Mesenchymal stem cell (in vitro differentiated cells and primary cell): ENCODE data around the gene CIDEA.
"Not testable (repeated sequence)": the region's sequence is repeated elsewhere in the genome, so short reads cannot be mapped to it uniquely, and the experiment has no call there.

Experiments
- DNase-seq: peaks from one replicate; pipeline ENCODE4 v3.0.0-alpha.2; 2013
- H2AFZ ChIP-seq: one replicate; pipeline ENCODE4 v1.6.1; 2013; ENCODE audit warnings: low read depth, mild to moderate bottlenecking, control low read depth, inconsistent platforms, low read length, moderate library complexity
- H2AK5ac ChIP-seq: 2 replicates; pipeline ENCODE4 v1.6.1; 2013; ENCODE audit warnings: low read length, moderate library complexity, mild to moderate bottlenecking, inconsistent platforms; ENCODE audit not compliant: severe bottlenecking
- H2BK120ac ChIP-seq: one replicate; pipeline ENCODE4 v1.6.1; 2013; ENCODE audit warnings: low read depth, mild to moderate bottlenecking, inconsistent platforms, low read length, moderate library complexity
- H2BK12ac ChIP-seq, 2 experiments: one replicate each; pipeline ENCODE4 v1.6.1; 2013; ENCODE audit warnings: inconsistent platforms in 2 of 2, low read length in 2 of 2, mild to moderate bottlenecking in 2 of 2, moderate library complexity in 2 of 2, control low read depth in 1 of 2
- H2BK15ac ChIP-seq: one replicate; pipeline ENCODE4 v1.6.1; 2013; ENCODE audit warnings: mild to moderate bottlenecking, low read depth, inconsistent platforms; ENCODE audit not compliant: poor library complexity, severe bottlenecking
- H2BK5ac ChIP-seq: 2 replicates; pipeline ENCODE4 v1.6.1; 2013; ENCODE audit warnings: low read depth, mild to moderate bottlenecking, low read length, control low read depth, inconsistent platforms; ENCODE audit not compliant: poor library complexity, severe bottlenecking
- H3K14ac ChIP-seq, 2 experiments: one replicate each; pipeline ENCODE4 v1.6.1; 2013; ENCODE audit warnings: inconsistent platforms in 2 of 2, low read length in 2 of 2, control low read depth in 1 of 2, mild to moderate bottlenecking in 1 of 2, moderate library complexity in 1 of 2
- H3K18ac ChIP-seq, 2 experiments: one replicate each; pipeline ENCODE4 v1.6.1; 2013; ENCODE audit warnings: inconsistent platforms in 2 of 2, low read length in 2 of 2, control low read depth in 1 of 2, low read depth in 1 of 2, mild to moderate bottlenecking in 1 of 2
- H3K23ac ChIP-seq, 2 experiments: one replicate each; pipeline ENCODE4 v1.6.1; 2013; ENCODE audit warnings: inconsistent platforms in 2 of 2, low read length in 2 of 2, mild to moderate bottlenecking in 2 of 2, moderate library complexity in 2 of 2, control low read depth in 1 of 2
- H3K27ac ChIP-seq: 2 replicates; pipeline ENCODE4 v1.5.1; 2013; ENCODE audit warnings: mild to moderate bottlenecking, moderate library complexity, low read length, control low read depth, inconsistent platforms; ENCODE audit not compliant: poor library complexity, severe bottlenecking
- H3K27me3 ChIP-seq, 2 experiments: 2 replicates each; pipeline versions ENCODE4 v1.6.1 to v1.7.0; 2013; ENCODE audit warnings: low read length in 2 of 2, mild to moderate bottlenecking in 2 of 2, moderate library complexity in 2 of 2, control low read depth in 1 of 2, inconsistent platforms in 1 of 2; ENCODE audit not compliant: control insufficient read depth in 1 of 2, insufficient read depth in 1 of 2
- H3K36me3 ChIP-seq, 2 experiments: 2 replicates each; pipeline versions ENCODE4 v1.6.1 to v1.7.0; 2013; ENCODE audit warnings: low read length in 2 of 2, control low read depth in 1 of 2, inconsistent platforms in 1 of 2, low read depth in 1 of 2, mild to moderate bottlenecking in 1 of 2; ENCODE audit not compliant: insufficient read depth in 2 of 2, control insufficient read depth in 1 of 2
- H3K4ac ChIP-seq, 2 experiments: one replicate each; pipeline ENCODE4 v1.6.1; 2013; ENCODE audit warnings: inconsistent platforms in 2 of 2, low read length in 2 of 2, mild to moderate bottlenecking in 2 of 2, moderate library complexity in 2 of 2, control low read depth in 1 of 2, low read depth in 1 of 2
- H3K4me1 ChIP-seq: 2 replicates; pipeline ENCODE4 v1.6.1; 2013; ENCODE audit warnings: low read depth, low read length, control low read depth; ENCODE audit not compliant: control insufficient read depth, insufficient read depth
- H3K4me2 ChIP-seq: 2 replicates; pipeline ENCODE4 v1.6.1; 2013; ENCODE audit warnings: low read length, mild to moderate bottlenecking, inconsistent platforms; ENCODE audit not compliant: poor library complexity, severe bottlenecking
- H3K4me3 ChIP-seq, 2 experiments: 2 replicates each; pipeline versions ENCODE4 v1.5.1 to v1.7.0; 2013; ENCODE audit warnings: low read length in 2 of 2, mild to moderate bottlenecking in 2 of 2, control low read depth in 1 of 2, low read depth in 1 of 2; ENCODE audit not compliant: insufficient read depth in 1 of 2
- H3K79me1 ChIP-seq: replicated peaks from 2 replicates; pipeline ENCODE4 v1.6.1; 2013; ENCODE audit warnings: mild to moderate bottlenecking, control low read depth, low read length, inconsistent platforms; ENCODE audit not compliant: poor library complexity, severe bottlenecking
- H3K9ac ChIP-seq: 2 replicates; pipeline ENCODE4 v1.7.0; 2013; ENCODE audit warnings: mild to moderate bottlenecking, low read length, moderate library complexity
- H3K9me3 ChIP-seq: 2 replicates; pipeline ENCODE4 v1.7.0; 2013; ENCODE audit warnings: mild to moderate bottlenecking, low read length; ENCODE audit not compliant: control insufficient read depth
- H4K8ac ChIP-seq: one replicate; pipeline ENCODE4 v1.6.1; 2013; ENCODE audit warnings: inconsistent platforms, mild to moderate bottlenecking, low read length, moderate library complexity
- H4K91ac ChIP-seq: one replicate; pipeline ENCODE4 v1.6.1; 2013; ENCODE audit warnings: mild to moderate bottlenecking, low read length, inconsistent platforms
- WGBS: methylation state at CpG from one replicate; pipeline ENCODE4 v1.1.7; 2013; ENCODE audit warnings: mixed read lengths; 5-methylcytosine and 5-hydroxymethylcytosine counted together

CIDEA gene

GRCh38 chr18:12226807-12227206, 27.4 kb upstream of the CIDEA start:
- not testable (repeated sequence) for H2AFZ ChIP-seq, H2BK15ac ChIP-seq, H3K9ac ChIP-seq, DNase-seq, H3K4ac ChIP-seq, H3K79me1 ChIP-seq, H3K27ac ChIP-seq, H3K36me3 ChIP-seq, H4K91ac ChIP-seq, H2AK5ac ChIP-seq, H2BK5ac ChIP-seq, H3K18ac ChIP-seq, H3K23ac ChIP-seq, H4K8ac ChIP-seq, H2BK120ac ChIP-seq, H3K14ac ChIP-seq, H2BK12ac ChIP-seq, H3K4me3 ChIP-seq, H3K4me1 ChIP-seq, H3K4me2 ChIP-seq, H3K27me3 ChIP-seq, H3K9me3 ChIP-seq
- WGBS, result no CpG with 5 or more reads among the region's 2 CpGs

GRCh38 chr18:12227399-12228186, 26.6 kb upstream of the CIDEA start:
- H3K9me3 ChIP-seq, H2AFZ ChIP-seq, H2BK120ac ChIP-seq, H3K79me1 ChIP-seq, H4K91ac ChIP-seq, H3K27ac ChIP-seq, H3K18ac ChIP-seq, H2AK5ac ChIP-seq, H3K23ac ChIP-seq, H3K27me3 ChIP-seq, H4K8ac ChIP-seq, H2BK5ac ChIP-seq, H3K4me3 ChIP-seq, H3K4ac ChIP-seq, H3K4me1 ChIP-seq, H2BK12ac ChIP-seq, H3K9ac ChIP-seq, H3K4me2 ChIP-seq, H3K36me3 ChIP-seq, H3K14ac ChIP-seq, DNase-seq, H2BK15ac ChIP-seq: not testable (repeated sequence)
- no CpG with 5 or more reads among the region's 27 CpGs for WGBS

GRCh38 chr18:12228308-12228707, 25.9 kb upstream of the CIDEA start:
- not testable (repeated sequence) for H3K4ac ChIP-seq, H3K23ac ChIP-seq, H2AK5ac ChIP-seq, H3K9ac ChIP-seq, H3K36me3 ChIP-seq, DNase-seq, H2BK15ac ChIP-seq, H3K18ac ChIP-seq, H4K91ac ChIP-seq, H3K14ac ChIP-seq, H2BK5ac ChIP-seq, H3K9me3 ChIP-seq, H2BK120ac ChIP-seq, H3K4me1 ChIP-seq, H2BK12ac ChIP-seq, H3K27me3 ChIP-seq, H4K8ac ChIP-seq, H2AFZ ChIP-seq, H3K27ac ChIP-seq, H3K4me2 ChIP-seq, H3K4me3 ChIP-seq, H3K79me1 ChIP-seq
- WGBS, result no CpG with 5 or more reads among the region's 3 CpGs

- H3K79me1 ChIP-seq, H4K91ac ChIP-seq, H3K4me1 ChIP-seq, H2BK15ac ChIP-seq, H2BK120ac ChIP-seq, H3K36me3 ChIP-seq, H2AFZ ChIP-seq, DNase-seq, H3K9ac ChIP-seq, H3K9me3 ChIP-seq, H4K8ac ChIP-seq, H3K4me3 ChIP-seq, H3K27ac ChIP-seq, H3K4ac ChIP-seq, H2AK5ac ChIP-seq, H2BK12ac ChIP-seq, H3K18ac ChIP-seq, H3K23ac ChIP-seq, H3K4me2 ChIP-seq, H3K14ac ChIP-seq, H2BK5ac ChIP-seq: not testable (repeated sequence)
- 93% methylated on average over 8 of the region's 8 CpGs for WGBS
- peaks cover 5 to 13% of the 10 kb centered on the region in 2 experiments for H3K27me3 ChIP-seq
Measured at GRCh38 chr18:12230561-12230960, 23.6 kb upstream of the CIDEA start.
